ENCODE measurements around the gene OR6S1.
"Not testable (repeated sequence)": the region's sequence is repeated elsewhere in the genome, so short reads cannot be mapped to it uniquely, and the experiment has no call there.

Gene OR6S1

DNA sequence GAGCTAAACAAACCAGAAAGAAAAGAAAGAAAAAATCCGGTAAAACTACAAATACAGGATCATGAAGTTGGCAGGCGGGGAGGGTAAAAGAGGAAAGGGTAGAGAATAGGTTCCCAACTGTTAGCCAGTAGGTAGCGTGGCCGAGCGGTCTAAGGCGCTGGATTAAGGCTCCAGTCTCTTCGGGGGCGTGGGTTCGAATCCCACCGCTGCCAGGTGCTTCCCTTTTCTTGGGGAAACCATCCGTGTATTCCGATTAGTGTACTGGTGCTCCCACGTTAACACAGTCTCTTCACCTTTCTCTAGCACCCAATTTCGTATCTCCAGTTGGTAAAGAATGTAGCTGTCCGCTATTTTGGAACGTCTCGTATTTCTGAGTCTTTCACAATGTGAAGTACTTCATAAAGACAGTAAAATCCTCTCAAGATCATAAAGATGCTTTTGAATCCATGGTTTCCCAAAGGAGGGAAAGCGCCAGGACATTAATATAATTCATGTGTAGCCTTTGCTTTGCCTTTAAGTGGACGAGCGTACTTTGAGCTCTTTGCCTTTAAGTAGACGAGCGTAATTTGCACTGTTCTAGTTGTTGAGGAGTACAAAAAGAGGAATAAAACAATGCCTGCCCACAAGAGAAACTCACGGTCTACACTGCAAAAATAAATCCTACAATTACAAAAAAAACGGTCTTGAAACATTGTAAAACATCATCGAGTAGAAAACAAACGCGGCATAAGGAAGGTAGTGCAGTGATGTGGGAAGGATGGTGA, 31.3 kb downstream of the OR6S1 start:
- DNase-seq (ENCODE audit: low read depth, low spot score) = peak; percentile 74

DNA sequence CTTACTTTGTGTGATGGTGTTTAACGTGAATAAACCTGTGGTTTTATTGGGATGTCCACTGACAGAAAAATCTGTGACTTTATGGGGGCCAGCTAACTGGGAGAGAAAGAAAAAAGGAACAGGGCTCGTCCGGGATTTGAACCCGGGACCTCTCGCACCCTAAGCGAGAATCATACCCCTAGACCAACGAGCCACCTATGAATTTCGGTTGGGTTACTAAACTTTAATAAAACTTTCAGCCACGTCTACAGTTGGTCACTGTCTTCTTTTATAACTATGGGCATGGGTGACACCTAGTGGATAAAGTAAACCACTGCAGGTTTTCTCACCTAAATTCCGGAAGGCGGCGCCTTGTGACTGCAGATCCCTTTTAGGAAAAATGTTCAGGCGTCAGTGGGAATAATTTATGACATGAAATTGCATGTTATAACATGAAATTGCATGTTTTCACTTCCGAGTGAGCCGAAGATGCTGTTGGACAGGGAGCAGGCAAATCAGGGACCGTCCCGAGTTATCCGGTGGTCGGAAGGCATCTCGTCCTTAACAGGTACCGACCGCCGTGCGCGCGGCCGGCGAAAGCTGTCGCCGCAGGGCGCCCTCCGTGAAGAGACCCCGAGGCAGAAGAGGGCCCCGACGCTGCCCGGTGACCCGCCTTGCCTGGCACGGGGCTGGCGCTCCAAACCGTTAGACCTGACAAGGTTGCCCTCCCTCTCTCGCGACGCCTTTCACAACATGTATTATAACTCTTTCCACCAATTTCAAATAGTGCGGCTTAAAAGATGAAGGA, 32.1 kb downstream of the OR6S1 start:
- peak; percentile 92 for DNase-seq (ENCODE audit: low read depth, low spot score)

- DNase-seq (ENCODE audit: low read depth, low spot score) = no peak
These were observed 32.9 kb downstream of the OR6S1 start for GRCh38 chr14:20608383-20609110.

- no peak for DNase-seq (ENCODE audit: low read depth, low spot score)
These were observed 33.9 kb downstream of the OR6S1 start for GRCh38 chr14:20607617-20608016.

DNA sequence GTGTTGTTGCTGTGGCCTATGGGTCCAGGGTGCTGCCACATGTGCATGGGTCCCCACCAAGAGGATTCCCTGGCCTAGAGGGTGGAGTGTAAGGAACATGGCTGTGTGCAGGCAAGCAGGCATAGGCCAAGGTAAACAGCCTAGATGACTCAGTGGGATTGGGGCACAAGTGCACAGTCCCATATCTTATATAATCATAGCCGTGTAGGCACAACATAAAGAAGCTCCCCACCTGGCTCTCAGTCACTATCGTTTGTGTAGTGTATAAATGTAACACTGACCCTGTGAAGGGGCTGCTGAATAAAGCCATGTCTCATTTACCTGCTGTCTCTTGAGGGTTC, 34.6 kb downstream of the OR6S1 start:
- no peak for DNase-seq (ENCODE audit: low read depth, low spot score)

DNA sequence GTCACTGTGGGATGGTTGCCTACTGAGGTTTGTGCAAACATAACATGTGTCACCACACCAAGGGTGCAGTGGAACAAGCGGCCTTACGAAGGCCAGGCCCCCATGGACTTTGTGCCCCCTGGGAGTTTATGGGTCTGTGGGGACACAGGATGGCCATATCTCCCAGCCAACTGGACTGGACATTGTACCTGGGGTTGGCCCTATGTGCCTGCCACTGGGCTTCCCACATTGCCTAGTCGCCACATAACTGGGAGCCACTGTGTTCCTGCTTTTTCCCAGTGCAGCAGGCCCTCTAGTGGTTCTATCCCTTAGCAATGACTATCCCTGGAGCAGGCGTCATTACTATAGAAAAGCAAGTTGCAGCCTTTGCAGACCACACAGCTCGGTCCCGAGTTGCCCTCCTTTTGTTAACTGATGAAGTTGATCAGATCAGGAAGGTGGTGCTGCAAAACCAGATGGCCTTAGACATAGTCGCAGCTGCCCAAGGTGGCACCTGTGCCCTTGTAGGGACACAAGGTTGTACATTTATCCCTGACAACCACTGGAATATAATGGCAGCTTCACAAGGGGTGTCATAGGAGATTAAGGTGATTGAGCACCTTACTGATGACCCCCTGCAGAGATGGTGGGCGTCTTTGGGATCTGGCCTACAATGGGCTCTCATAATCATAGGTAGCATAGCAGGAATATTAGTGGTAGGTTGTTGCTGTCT, 35.1 kb downstream of the OR6S1 start:
- peak; percentile 19 for DNase-seq (ENCODE audit: low read depth, low spot score)

GRCh38 chr14:20603813-20604690, 37.4 kb downstream of the OR6S1 start:
- no peak for DNase-seq (ENCODE audit: low read depth, low spot score)

DNA sequence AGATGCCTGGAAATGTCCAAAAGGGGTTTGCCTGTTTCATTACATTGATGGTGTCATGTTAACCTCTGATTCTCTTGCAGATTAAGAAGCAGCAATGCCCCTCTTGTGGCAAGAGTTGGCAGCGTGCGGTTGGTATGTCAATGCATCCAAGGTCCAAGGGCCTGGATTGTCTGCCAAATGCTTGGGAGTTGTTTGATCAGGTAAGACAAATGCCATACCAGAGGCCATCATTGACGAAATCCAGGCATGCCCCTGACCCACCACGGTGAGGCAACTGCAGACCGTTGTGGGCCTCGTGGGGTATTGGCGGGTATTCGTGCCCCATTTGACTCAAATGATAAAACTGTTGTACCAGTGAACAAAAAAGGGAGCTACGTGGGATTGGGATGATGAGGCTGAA, 38.9 kb downstream of the OR6S1 start:
- no peak for DNase-seq (ENCODE audit: low read depth, low spot score)

- no peak for DNase-seq (ENCODE audit: low read depth, low spot score)
These were observed 40.0 kb downstream of the OR6S1 start for GRCh38 chr14:20601522-20601921.

- DNase-seq (ENCODE audit: low read depth, low spot score) = no peak
These were observed 44.4 kb downstream of the OR6S1 start for GRCh38 chr14:20597108-20597507.

- not testable (repeated sequence) for DNase-seq (ENCODE audit: low read depth, low spot score)
These were observed 45.8 kb downstream of the OR6S1 start for GRCh38 chr14:20595726-20596125.

DNA sequence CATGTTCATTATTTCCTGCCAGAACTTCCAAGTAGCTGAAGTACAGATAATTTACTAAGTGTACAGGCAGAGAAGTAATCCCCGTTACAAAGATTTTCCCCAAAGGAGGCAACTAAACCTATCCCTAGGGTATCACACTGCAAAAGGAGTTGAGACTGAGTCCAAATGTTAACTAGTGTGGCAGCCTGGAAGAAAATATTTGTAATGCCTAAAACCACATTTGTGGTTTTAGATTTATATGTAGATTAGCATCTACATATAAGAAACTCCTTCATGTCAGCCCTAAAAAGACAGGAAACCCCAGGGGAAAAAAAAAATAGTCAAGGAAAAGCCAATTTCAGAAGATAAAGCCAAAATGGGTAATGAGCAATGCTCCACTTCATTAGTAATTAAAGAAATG, 48.9 kb downstream of the OR6S1 start:
- no peak for DNase-seq (ENCODE audit: low read depth, low spot score)

GRCh38 chr14:20591235-20591634, 50.3 kb downstream of the OR6S1 start, which contains the start of gene RNASE12:
RNASE12 (minus strand) TSS chr14:20591376; CDS start chr14:20590723, 653 bp downstream.
- DNase-seq (ENCODE audit: low read depth, low spot score) = no peak
